CD4-positive, alpha-beta memory T cell (primary cell): Measurements from ENCODE around the gene C19orf25. TPM values are rescaled to one million over a fixed set of nuclear protein-coding genes. Genes with fewer than 3 reads are reported as not detected.

Experiments
- CTCF ChIA-PET: fragments of 350-600 bp; sonication (Branson Sonifier 250); formaldehyde crosslinking; loops from one replicate; lab custom pipeline; 2021; ENCODE audit warnings: inconsistent platforms; ENCODE audit not compliant: partially characterized antibody; lab: Charles Lee
- POLR2A ChIA-PET: fragments of 350-600 bp; sonication (Branson Sonifier 250); formaldehyde crosslinking; loops from one replicate; lab custom pipeline; 2021; ENCODE audit not compliant: partially characterized antibody; lab: Charles Lee
- DNase-seq, 5 donors: peaks; one replicate each; pipeline versions ENCODE4 v3.0.0 to v3.0.0-alpha.2; 2020 to 2022; ENCODE audit warnings: mixed read lengths in 1 of 5
- H3K27ac ChIP-seq: one replicate; pipeline ENCODE4 v1.7.0; 2013; ENCODE audit warnings: low read depth, low read length
- H3K27me3 ChIP-seq: 2 replicates; pipeline ENCODE4 v1.7.0; 2013; ENCODE audit warnings: mild to moderate bottlenecking, low read length, moderate library complexity; ENCODE audit not compliant: insufficient read depth
- H3K36me3 ChIP-seq: 2 replicates; pipeline ENCODE4 v1.7.0; 2013; ENCODE audit warnings: mild to moderate bottlenecking, low read length, moderate library complexity; ENCODE audit not compliant: insufficient read depth
- H3K4me1 ChIP-seq: 2 replicates; pipeline ENCODE4 v1.7.0; 2013; ENCODE audit warnings: mild to moderate bottlenecking, low read length, moderate library complexity; ENCODE audit not compliant: insufficient read depth
- H3K4me3 ChIP-seq, 2 donors: one replicate each; pipeline ENCODE4 v1.7.0; 2013; ENCODE audit warnings: low read length in 2 of 2, mild to moderate bottlenecking in 1 of 2
- H3K9me3 ChIP-seq, 2 donors: one replicate each; pipeline ENCODE4 v1.7.0; 2013; ENCODE audit warnings: low read length in 2 of 2, control low read depth in 1 of 2; ENCODE audit not compliant: control insufficient read depth in 1 of 2
- H3K27ac Mint-ChIP-seq, 7 donors: one replicate each; pipeline ENCODE4 v1.8.0; 2020 to 2021; ENCODE audit warnings: mixed read lengths in 7 of 7, mild to moderate bottlenecking in 6 of 7, inconsistent platforms in 3 of 7, moderate library complexity in 3 of 7
- H3K27me3 Mint-ChIP-seq, 2 donors: one replicate each; pipeline ENCODE4 v1.8.0; 2020 to 2021; ENCODE audit warnings: mixed read lengths in 2 of 2
- H3K36me3 Mint-ChIP-seq, 2 donors: one replicate each; pipeline ENCODE4 v1.8.0; 2020 to 2021; ENCODE audit warnings: mixed read lengths in 2 of 2, inconsistent platforms in 1 of 2, mild to moderate bottlenecking in 1 of 2
- H3K4me1 Mint-ChIP-seq, 4 donors: one replicate each; pipeline ENCODE4 v1.8.0; 2020 to 2021; ENCODE audit warnings: mixed read lengths in 4 of 4, mild to moderate bottlenecking in 1 of 4
- H3K4me3 Mint-ChIP-seq, 8 donors: one replicate each; pipeline ENCODE4 v1.8.0; 2020 to 2021; ENCODE audit warnings: mixed read lengths in 8 of 8, mild to moderate bottlenecking in 7 of 8, moderate library complexity in 6 of 8, inconsistent platforms in 3 of 8
- H3K9me3 Mint-ChIP-seq, 8 donors: one replicate each; pipeline ENCODE4 v1.8.0; 2020 to 2021; ENCODE audit warnings: mixed read lengths in 8 of 8, mild to moderate bottlenecking in 5 of 8, inconsistent platforms in 3 of 8, moderate library complexity in 1 of 8
- intact Hi-C: fragments of 100-400 bp; cut with micrococcal nuclease; formaldehyde crosslinking; loops from one replicate; pipeline ENCODE4 v1.15.1; 2023
- polyA plus RNA-seq, 2 donors: library from polyadenylated mRNA; unstranded; fragments of 300-500 nt; fragmentation: Illumina TruSeq; gene quantifications; one replicate each; pipeline ENCODE4 v1.2.3, GENCODE V29; 2021
- total RNA-seq, 2 experiments: library from RNA; stranded (reverse); gene quantifications; one replicate each; pipeline ENCODE4 v1.2.3, GENCODE V29; 2021

C19orf25 gene
- total and polyA plus RNA-seq, 4 experiments from 2014 or later: 41.5 to 79.8 (median 58.8) TPM

GRCh38 chr19:1453525-1454364, 25.3 kb downstream of the C19orf25 start:
- no peaks in the 10 kb centered on the region for H3K36me3 ChIP-seq
- CTCF ChIA-PET: interaction anchor here (1.2 to 1.5 kb wide), 3 partner anchors 9 to 22 kb away, joined by 3 read pairs; no protein-coding TSS in a partner anchor
- no peaks in the 10 kb centered on the region for H3K36me3 Mint-ChIP-seq
- no peak overlapping the region for H3K27ac Mint-ChIP-seq
- peaks cover 25 to 41% of the 10 kb centered on the region in 2 donors for H3K27me3 Mint-ChIP-seq
- peaks cover 8 to 26% (median 19%) of the 10 kb centered on the region in 4 donors for H3K4me1 Mint-ChIP-seq
- no peak overlapping the region for H3K4me3 ChIP-seq
- H3K4me3 Mint-ChIP-seq: no peak overlapping the region
- H3K27ac ChIP-seq: no peak overlapping the region
- peaks cover 26% of the 10 kb centered on the region for H3K27me3 ChIP-seq
- DNase-seq: no peak
- H3K9me3 Mint-ChIP-seq: peaks cover 0 to 2% (median 0%) of the 10 kb centered on the region in 8 donors
- H3K9me3 ChIP-seq: no peaks in the 10 kb centered on the region
- H3K4me1 ChIP-seq: peaks cover 30% of the 10 kb centered on the region
- POLR2A ChIA-PET: interaction anchor here (0.9 to 3.7 kb wide), 2 partner anchors 10 to 37 kb away, joined by 3 to 20 read pairs; partner anchors contain the start of gene REEP6
- intact Hi-C loops: no loop called here

GRCh38 chr19:1452802-1453524, 26.1 kb downstream of the C19orf25 start:
- no peaks in the 10 kb centered on the region for H3K9me3 ChIP-seq
- peaks cover 0 to 2% (median 0%) of the 10 kb centered on the region in 8 donors for H3K9me3 Mint-ChIP-seq
- H3K27ac ChIP-seq: no peak overlapping the region
- H3K4me1 Mint-ChIP-seq: peaks cover 8 to 27% (median 19%) of the 10 kb centered on the region in 4 donors
- H3K27me3 Mint-ChIP-seq: peaks cover 25 to 43% of the 10 kb centered on the region in 2 donors
- H3K4me3 ChIP-seq: no peak overlapping the region
- no peaks in the 10 kb centered on the region for H3K36me3 Mint-ChIP-seq
- peaks cover 30% of the 10 kb centered on the region for H3K4me1 ChIP-seq
- H3K27ac Mint-ChIP-seq: no peak overlapping the region
- DNase-seq: no peak
- H3K27me3 ChIP-seq: peaks cover 29% of the 10 kb centered on the region
- H3K4me3 Mint-ChIP-seq: no peak overlapping the region
- H3K36me3 ChIP-seq: no peaks in the 10 kb centered on the region
- ChIA-PET CTCF (interaction anchor here (1.5 kb wide), 1 partner anchor 13 kb away, joined by 3 read pairs; no protein-coding TSS in a partner anchor), POLR2A (interaction anchor here (0.6 to 0.9 kb wide), 2 partner anchors 10 to 38 kb away, joined by 3 read pairs; partner anchors contain the start of gene REEP6)
- intact Hi-C loops: no loop called here

- Mint-ChIP-seq H3K4me3 (no peak overlapping the region), H3K9me3 (peaks cover 0 to 2% (median 0%) of the 10 kb centered on the region in 8 donors), H3K27ac (no peak overlapping the region), H3K4me1 (peaks cover 8 to 32% (median 19%) of the 10 kb centered on the region in 4 donors), H3K27me3 (peaks cover 33 to 49% of the 10 kb centered on the region in 2 donors), H3K36me3 (no peaks in the 10 kb centered on the region)
- ChIA-PET POLR2A (interaction anchor here (0.6 kb wide), 1 partner anchor 9 kb away, joined by 3 read pairs; no protein-coding TSS in a partner anchor), CTCF (interaction anchor here (1.5 kb wide), 1 partner anchor 14 kb away, joined by 3 read pairs; no protein-coding TSS in a partner anchor)
- peaks cover 30% of the 10 kb centered on the region for H3K4me1 ChIP-seq
- DNase-seq: no peak
- H3K27me3 ChIP-seq: peaks cover 37% of the 10 kb centered on the region
- H3K4me3 ChIP-seq: no peak overlapping the region
- no peak overlapping the region for H3K27ac ChIP-seq
- H3K9me3 ChIP-seq: no peaks in the 10 kb centered on the region
- intact Hi-C loops: no loop called here
- H3K36me3 ChIP-seq: no peaks in the 10 kb centered on the region
Measured at GRCh38 chr19:1451916-1452801, 26.9 kb downstream of the C19orf25 start.

- Histone ChIP-seq H3K4me3 (no peak overlapping the region), H3K9me3 (no peaks in the 10 kb centered on the region), H3K27ac (no peak overlapping the region), H3K36me3 (no peaks in the 10 kb centered on the region), H3K4me1 (peaks cover 32% of the 10 kb centered on the region), H3K27me3 (peaks cover 40% of the 10 kb centered on the region)
- Mint-ChIP-seq H3K4me1 (peaks cover 8 to 32% (median 19%) of the 10 kb centered on the region in 4 donors), H3K27me3 (peaks cover 34 to 49% of the 10 kb centered on the region in 2 donors), H3K9me3 (peaks cover 0 to 3% (median 0%) of the 10 kb centered on the region in 8 donors), H3K36me3 (no peaks in the 10 kb centered on the region), H3K27ac (peak overlapping the region in 3 of 7 donors; percentile 17 to 65 (median 39)), H3K4me3 (peak overlapping the region in 5 of 8 donors; percentile 25 to 68 (median 47))
- intact Hi-C loops: no loop called here
- no peak for DNase-seq
- POLR2A ChIA-PET: no interaction called here
- CTCF ChIA-PET: no interaction called here
Measured at GRCh38 chr19:1450735-1451731, 28.0 kb downstream of the C19orf25 start.

GRCh38 chr19:1449467-1450442, 29.3 kb downstream of the C19orf25 start, which contains the start of gene APC2:
Gene APC2, plus strand, starts transcription at chr19:1450121. Its CDS starts 2,881 bp downstream, at chr19:1453002.
- H3K36me3 ChIP-seq: no peaks in the 10 kb centered on the region
- H3K27me3 Mint-ChIP-seq: peaks cover 29 to 40% of the 10 kb centered on the region in 2 donors
- H3K4me1 ChIP-seq: peaks cover 29% of the 10 kb centered on the region
- POLR2A ChIA-PET: interaction anchor here (0.9 kb wide), 1 partner anchor 41 kb away, joined by 3 read pairs; the partner anchor contains the start of gene REEP6
- CTCF ChIA-PET: no interaction called here
- peaks cover 8 to 29% (median 14%) of the 10 kb centered on the region in 4 donors for H3K4me1 Mint-ChIP-seq
- H3K27ac ChIP-seq: no peak within 1 kb of the TSS
- H3K9me3 ChIP-seq: no peaks in the 10 kb centered on the region
- H3K36me3 Mint-ChIP-seq: no peaks in the 10 kb centered on the region
- H3K4me3 ChIP-seq: no peak within 1 kb of the TSS
- intact Hi-C loops: no loop called here
- H3K27ac Mint-ChIP-seq: peak within 1 kb of the TSS in 5 of 7 donors; percentile 17 to 77 (median 61)
- H3K27me3 ChIP-seq: peaks cover 40% of the 10 kb centered on the region
- peak within 1 kb of the TSS; percentile 25 to 68 (median 42) for H3K4me3 Mint-ChIP-seq
- DNase-seq: peak in 2 of 5 donors; percentile 31 to 38
- peaks cover 0 to 3% (median 0%) of the 10 kb centered on the region in 8 donors for H3K9me3 Mint-ChIP-seq
